HG03460 (cell line): ENCODE data around the gene GSK3A.

Experiments used
- ATAC-seq: cut with Tn5 transposase; IDR thresholded peaks from one replicate; pipeline ENCODE4 v1.9.1; 2021; ENCODE audit not compliant: unreplicated experiment

GSK3A gene

GRCh38 chr19:42249769-42250168 lies 7.4 kb upstream of the GSK3A start:
- no peak for ATAC-seq

GRCh38 chr19:42249149-42249750 lies 6.8 kb upstream of the GSK3A start:
- ATAC-seq: no peak

DNA sequence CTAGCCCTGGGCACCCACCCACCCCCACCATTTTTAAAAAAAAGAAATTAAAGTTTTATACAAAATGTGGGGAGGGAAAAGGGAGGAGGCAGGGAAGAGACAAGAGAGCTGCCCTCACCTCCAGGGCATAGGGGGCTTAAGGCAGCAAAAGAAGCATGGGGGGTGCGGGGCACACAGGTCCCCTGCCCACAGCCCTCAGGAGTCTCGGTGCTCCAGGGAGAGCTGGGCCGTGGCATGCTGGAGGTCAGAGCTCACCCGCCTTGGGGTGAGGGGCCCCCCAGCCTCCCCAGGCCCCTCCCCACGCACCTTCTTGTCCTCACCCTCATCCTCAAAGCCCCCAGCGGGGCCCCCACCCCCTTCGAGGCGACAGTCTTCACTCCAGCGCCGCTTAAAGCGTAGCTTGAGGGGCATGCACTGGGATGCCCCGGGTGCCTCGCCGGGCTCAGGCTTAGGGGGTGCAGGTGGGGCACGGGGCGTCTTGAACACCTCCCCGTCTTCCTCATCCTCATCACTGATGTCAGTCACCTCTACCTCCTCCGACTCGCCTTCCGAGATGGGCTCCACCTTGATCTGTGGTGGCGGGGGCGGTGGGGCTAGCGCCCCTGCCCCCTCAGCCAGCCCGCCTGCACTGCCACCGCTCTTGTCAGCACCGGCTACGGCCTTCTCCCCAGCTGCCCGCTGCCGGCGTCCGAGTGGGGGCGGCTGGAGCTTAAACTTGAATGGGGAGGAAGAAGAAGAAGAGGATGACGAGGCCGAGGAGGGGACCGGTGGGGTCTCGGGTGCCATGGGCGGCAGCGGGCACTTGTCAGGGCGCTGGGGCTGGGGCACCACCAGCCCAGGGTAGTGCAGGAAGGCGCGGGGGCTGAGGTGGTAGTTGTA lies 6.1 kb upstream of the GSK3A start:
- ATAC-seq: no peak

DNA sequence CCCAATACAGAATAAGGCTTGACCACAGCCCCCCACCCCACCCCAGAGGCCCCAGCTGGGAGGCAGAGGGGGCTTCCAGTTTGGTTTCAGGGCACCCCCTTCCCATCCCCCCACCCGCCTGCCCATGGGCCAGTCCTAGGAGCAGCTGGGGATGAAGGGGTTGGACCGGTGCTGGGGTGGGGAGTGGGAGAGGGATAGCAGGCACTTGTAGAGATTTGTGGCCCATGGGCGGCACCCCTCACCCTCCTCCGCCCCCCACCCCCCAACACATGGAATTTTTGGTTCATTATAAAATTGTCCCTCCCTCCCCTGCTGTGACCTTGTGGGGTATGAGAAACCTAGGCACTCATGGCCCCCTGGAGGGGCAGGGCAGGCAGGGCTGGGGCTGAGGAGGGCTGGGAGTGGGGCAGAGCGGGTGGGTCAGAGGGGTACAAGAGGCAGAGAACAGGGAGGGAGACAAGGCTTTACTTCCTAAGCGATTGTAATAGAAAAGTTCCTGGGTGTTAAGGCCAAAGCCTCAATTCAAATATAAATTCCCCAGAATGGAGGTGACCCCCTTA lies 5.3 kb upstream of the GSK3A start:
- no peak for ATAC-seq

GRCh38 chr19:42246922-42247639 lies 4.7 kb upstream of the GSK3A start:
- no peak for ATAC-seq

- ATAC-seq: no peak
These were observed 3.9 kb upstream of the GSK3A start for GRCh38 chr19:42246143-42246921.

DNA sequence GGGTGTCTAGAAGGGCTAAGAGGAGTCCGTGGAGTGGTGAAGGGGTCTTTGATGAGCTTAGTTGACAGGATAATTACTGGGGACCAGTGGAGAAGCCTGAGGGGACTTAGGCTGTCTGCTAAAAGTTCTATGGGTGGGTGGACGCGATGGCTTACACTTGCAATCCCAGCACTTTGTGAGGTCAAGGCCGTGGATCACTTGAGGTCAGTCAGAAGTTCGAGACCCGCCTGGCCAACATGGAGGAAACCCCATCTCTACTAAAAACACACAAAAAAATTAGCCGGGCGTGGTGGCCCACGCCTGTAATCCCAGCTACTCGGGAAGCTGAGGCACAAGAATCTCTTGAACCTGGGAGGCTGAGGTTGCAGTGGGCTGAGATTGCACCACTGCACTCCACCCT lies 2.8 kb upstream of the GSK3A start:
- ATAC-seq: no peak

GRCh38 chr19:42244347-42245220 lies 2.2 kb upstream of the GSK3A start:
- no peak for ATAC-seq

- ATAC-seq: no peak
These were observed 312 bp downstream of the GSK3A start for GRCh38 chr19:42242069-42242511.

- no peak for ATAC-seq
These were observed 1.1 kb downstream of the GSK3A start for GRCh38 chr19:42241279-42241678.

GRCh38 chr19:42239544-42240220 lies 2.7 kb downstream of the GSK3A start:
- ATAC-seq: no peak

DNA sequence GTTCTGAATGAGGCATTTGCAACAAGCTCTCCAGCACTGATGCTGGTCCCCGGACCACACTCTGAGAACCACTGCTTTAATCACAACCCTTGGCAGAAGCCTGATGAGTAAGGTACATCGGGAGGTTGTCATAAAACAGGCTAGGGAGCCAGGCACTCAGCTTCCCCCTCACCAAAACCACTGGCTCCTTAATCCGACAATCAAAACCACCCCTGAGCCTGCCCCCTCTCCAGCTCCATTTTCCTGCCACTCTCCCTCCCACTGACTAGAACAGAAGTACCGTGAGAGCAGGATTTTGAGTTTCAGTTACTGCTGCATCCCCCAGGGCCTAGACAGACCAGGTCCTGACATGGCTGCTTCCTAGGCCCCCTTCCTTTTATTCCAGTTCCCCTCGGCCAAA lies 7.2 kb downstream of the GSK3A start:
- ATAC-seq: no peak

- no peak for ATAC-seq
These were observed 8.0 kb downstream of the GSK3A start for GRCh38 chr19:42234364-42234763.

DNA sequence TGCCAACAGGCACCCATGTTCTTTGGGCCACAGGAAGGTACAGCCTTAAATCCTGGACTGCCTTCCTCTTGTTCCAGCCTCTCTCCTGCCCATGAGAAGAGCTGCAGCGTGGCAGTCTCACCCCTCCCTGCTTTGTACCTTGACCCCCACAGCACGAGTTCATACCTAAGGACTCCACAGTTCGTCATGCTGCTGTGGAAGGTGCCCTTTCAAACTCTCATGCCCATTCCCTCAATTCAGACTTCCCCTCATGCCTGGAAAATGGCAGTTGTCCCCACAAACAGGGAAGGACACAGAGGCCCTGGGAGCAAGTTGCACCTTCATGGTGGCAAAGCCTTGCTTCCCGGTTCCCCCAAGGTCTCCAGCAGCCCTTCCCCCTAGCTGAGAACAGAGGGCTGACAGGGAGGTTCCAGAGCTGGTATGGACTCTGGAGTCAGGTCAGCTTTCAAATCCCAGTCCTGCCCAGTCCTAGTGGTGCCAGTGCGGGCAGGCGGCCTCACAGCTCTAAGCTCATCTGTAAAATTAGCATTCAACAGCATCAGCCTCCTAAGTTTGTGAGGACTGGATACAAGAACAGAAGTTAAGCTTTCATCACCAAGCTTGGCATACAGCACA lies 8.6 kb downstream of the GSK3A start:
- ATAC-seq: no peak

DNA sequence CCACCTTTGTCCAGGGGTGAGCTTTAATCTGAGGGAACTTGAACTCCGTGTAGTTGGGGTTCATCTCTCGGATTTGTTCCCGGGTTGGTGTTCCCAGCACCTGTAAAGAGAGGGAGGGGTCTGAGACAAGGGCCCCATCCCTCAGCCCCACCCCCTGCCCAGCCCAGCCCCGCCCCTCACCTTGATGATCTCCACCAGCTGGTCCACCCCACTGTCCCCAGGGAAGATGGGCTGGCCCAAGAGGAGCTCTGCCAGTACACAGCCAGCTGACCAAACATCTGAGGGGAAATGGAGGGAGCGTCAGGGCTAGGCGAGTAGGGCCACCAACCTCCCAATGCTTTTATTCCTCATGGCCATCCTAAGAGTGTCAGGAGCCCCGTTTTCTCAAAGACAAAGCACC lies 9.3 kb downstream of the GSK3A start:
- no peak for ATAC-seq

DNA sequence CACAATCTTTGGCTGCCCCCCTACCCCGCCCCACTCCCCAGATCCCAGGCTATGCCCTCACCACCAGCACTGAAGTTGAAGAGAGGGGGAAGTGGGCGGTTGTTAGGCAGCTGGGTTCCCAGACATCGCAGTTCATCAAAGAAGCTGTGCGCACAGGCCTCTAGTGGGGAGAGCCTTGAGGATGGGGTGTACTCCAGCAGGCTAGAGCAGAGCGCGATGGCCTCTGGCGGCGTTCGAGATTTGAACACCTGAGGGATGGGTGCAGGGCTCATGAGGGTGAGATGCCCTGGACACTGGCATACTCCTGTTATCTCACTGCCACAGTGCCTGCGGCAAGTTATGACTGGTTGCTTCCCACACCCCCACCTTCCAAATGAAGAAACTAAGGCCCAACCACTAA lies 10.0 kb downstream of the GSK3A start:
- ATAC-seq: no peak

- ATAC-seq: no peak
These were observed 11.8 kb downstream of the GSK3A start for GRCh38 chr19:42230571-42230970.

GRCh38 chr19:42229855-42230351 lies 12.5 kb downstream of the GSK3A start:
- no peak for ATAC-seq
